Stimulated activated CD4-positive, alpha-beta T cell treated with anti-CD3 and anti-CD28 coated beads, Interleukin-2, amount 100 ng/mL, for 48 hours (primary cell): Measurements from ENCODE around the gene LYSET.
"Not testable (repeated sequence)": the region's sequence is repeated elsewhere in the genome, so short reads cannot be mapped to it uniquely, and the experiment has no call there.

Experiments used
- DNase-seq, 2 donors: peaks; one replicate each; pipeline ENCODE4 v3.0.0-alpha.2; 2020

Gene LYSET, protein sequence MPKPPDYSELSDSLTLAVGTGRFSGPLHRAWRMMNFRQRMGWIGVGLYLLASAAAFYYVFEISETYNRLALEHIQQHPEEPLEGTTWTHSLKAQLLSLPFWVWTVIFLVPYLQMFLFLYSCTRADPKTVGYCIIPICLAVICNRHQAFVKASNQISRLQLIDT

DNA sequence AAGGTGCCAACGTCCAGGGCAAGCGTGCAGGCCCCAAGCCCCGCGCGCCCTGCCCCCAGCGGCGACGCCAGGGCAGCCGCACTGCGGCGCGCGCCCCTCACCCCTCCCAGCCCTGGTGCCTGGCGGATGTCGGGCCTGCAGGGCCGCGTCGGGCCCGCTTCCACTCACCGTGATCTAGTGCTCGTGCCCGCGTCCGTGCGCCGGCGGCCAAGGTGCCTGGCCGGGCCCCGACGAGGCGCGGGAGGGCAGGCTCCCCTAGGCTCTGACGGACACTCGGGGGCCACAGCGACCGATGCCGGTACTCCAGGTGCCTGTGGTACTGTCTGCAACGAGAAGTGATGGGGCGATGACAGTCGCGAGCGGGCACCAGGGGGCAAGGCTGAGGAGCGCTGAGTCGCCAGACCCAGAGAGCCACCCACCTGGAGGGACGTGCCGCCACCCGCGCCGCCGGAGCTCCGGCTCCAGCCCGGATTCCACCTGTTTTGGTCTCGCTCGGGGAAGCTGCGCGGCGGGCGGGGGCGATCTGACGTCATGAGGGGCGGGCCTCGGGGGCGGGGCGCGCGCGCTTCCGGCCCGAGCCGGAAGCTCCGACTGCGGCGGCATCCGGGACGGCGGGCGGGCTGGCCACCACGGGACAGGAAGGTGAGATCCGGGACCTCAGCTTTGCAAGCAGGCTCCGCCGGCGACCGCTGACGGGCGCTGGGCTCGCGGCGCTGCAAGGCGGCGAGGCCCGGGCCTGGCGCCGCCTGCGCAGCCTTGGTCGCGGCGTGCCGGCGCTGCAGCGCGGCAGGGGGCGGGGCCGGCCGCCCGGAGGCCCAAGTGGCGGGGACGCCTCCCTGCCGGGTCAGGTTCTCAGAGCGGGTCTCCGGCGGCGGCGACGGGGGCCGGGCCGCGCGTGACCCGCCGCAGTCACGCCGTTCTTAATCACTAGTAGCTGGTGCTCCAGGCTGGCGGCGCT, at the start of gene LYSET, which contains the start of gene MOAP1:
TSS of gene LYSET (plus strand) at position 927 of the 958 bp plus-strand sequence. CDS start 89 bp downstream, outside the sequence.
TSS of gene MOAP1 (minus strand) at position 507 of the 958 bp plus-strand sequence. CDS start 655 bp downstream, outside the sequence.
- peak; percentile 82 to 86 for DNase-seq

DNA sequence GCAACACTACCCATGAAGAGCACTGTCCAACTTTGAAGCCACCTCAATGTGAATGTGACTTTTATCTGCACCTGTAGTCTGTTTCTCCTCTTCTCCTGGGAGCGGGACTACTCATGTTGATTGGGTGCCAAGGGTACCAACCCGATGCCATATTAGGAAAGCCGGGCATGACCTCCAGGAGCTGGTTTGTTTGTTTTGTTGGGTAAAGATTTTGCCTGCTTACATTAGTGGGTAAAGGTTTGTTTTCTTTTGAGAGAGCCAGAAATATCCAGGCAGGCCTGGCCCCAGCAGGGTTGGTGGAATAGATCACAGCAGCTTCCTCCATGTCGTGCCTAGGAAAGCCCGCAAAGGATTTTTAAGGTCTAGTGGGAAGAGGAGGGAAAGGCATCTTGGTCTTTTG, 49.7 kb upstream of the LYSET start:
- DNase-seq = no peak

DNA sequence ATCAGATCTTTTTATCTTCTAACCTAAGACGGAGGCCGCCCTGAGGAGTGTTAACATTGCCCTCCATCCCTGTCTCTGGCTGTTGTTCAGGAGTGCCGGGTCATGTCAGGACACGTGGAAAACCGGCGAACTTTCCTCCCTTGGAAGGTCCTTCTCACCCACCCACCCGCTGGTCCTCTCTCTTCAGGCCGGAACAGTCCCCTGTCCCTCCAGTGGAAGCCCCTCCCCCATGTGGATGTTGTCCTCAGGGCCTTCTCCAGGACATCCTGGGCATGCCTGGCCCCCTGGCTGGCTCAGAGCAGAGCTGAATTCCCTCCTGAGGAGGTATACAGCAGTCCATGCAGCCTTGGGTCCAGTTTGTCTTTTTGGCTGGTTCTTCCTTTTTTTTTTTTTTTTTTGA, 49.1 kb upstream of the LYSET start:
- DNase-seq = no peak

DNA sequence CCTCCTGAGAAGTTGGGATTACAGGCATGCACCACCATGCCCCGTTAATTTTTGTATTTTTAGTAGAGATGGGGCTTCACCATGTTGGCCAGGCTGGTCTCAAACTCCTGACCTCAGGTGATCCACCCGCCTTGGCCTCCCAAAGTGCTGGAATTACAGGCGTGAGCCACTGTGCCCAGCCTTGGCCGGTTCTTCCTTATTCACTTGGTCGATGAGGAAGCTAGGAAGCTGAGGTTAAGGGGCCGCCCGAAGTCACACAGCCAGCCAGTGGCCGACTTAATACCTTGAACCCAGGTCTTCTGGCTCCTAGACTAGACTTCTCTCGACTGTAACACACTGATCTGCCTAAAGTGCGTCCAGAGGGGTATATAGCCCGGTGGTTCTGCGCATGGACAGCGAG, 48.6 kb upstream of the LYSET start:
- not testable (repeated sequence) for DNase-seq

DNA sequence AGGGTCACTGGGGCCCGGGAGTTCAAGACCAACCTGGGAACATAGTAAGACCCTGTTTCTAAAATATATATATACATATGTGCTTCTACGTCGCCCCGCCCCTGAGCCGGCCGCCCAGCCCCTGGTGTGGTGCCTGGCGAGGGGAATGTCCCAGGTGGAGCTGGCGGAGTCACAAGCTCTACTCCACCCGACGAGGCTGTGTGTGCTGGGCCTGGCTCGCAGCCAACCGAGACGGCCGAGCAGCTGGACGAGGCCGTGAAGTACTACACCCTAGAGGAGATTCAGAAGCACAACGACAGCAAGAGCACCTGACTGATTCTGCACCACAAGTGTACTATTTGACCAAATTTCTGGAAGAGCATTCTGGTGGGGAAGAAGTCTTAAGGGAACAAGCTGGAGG, 47.3 kb upstream of the LYSET start:
- DNase-seq = no peak

DNA sequence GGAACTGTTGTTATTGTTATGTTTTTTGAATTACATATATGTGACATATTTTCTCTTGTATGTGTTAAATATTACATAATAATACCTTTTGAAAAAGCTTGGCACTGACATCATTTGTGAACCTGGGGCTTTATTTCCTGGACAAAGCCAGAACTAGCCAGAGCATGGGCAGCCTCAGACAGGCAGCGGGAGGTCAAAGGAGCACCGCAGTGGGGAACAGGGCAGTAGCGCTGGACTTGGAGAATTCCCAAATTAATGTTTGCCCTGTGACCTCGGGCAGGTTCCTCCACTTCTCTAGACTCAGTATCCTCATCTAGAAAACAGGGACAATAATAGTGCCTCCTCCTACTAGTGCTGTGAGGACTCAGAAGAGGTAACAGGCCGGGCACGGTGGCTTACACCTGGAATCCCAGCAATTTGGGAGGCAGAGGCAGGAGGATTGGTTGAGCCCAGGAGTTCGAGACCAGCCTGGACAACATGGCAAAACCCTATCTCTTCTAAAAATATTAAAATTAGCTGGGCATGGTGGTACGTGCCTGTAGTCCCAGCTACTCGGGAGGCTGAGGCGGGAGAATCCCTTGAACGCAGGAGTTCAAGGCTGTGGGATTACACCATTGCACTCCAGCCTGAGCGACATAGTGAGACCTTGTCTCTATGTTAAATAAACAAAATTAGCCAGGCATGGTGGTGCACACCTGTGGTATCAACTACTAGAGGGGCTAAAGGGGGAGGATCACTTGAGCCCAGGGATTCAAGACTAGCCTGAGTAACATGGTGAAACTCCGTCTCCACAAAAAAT, 42.1 kb upstream of the LYSET start:
- no peak for DNase-seq

DNA sequence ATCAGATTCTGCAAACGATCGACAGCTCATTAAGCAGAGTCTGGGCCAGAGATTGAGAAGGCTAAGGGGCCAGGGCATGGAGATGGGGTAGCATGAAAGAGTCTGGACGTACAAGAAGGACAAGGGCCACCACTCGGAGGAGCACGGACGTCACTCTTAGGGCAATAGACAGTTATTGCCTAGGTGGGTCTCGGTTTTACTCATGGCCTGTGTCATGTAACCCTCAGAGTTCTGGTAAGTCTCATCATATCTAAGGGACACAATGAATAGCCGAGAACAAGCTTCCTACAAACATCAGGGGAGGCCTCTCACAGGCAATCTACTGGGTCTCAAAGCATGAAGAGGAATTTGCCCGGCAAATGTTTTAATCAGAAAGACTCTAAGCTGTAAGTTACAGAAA, 39.0 kb upstream of the LYSET start:
- DNase-seq = no peak

DNA sequence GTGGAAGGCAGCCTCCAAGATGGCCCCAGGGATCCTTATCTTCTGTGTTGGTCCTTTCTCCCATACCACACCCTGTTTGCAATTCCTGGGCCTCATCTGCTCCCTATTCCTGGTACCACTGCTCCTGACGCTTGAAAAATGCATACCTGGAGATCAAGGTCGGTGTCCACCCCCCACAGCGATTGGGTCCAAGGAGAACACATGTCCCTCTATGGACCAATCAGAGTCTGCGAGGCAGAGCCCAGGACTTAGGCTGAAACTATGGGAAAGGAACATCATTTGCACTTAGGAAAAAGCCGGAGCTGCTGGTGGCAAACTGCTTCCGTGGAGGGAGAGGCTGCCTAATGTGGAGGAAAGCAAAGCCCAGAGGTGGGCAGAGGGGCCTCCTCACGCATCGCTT, 36.1 kb upstream of the LYSET start:
- no peak for DNase-seq

DNA sequence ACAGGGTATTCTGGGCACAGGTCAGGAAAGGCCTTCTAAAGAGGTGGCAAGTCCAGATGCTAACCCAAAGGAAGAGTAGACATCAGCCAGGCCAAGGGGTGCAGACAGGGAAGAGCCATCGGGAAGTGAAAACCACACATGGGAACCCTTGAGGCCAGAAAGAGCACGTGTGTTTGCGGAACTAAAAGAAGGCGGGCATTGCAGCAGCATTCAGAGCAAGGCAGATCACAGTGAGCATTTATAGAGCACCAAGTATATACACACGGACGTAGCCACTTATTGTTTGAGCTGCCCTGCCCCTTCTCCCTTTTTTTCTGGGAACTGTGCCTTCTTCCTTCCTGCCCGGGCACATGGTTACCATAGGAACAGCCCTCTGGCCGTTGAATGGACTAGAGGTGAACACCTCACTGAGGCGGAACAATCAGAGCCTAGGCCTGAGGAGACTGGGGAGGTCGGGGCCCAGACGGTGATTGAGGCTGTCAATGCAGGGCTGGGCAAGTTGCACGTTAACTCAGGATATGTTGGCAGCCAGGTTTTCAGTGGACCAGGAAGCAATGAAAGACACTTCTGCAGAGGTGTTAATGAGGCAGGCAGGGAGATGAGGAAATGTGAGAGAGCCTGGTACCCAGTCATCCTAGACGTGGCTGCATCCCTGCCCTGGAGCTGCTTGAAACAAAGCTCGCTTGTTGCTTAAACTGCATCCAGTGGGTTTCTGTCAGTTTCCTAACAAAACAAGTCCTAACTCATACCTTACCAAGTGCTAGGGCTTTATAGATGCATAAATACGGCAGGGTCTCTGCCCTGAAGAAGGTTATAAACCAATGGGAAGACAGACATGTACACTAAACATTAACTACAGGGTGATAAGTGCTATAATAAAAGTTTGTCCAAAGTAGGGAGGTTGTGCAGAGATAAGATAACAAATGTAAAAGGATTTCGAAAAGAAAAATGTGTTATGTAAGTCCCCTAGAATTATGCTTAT, 34.6 kb upstream of the LYSET start:
- no peak for DNase-seq

DNA sequence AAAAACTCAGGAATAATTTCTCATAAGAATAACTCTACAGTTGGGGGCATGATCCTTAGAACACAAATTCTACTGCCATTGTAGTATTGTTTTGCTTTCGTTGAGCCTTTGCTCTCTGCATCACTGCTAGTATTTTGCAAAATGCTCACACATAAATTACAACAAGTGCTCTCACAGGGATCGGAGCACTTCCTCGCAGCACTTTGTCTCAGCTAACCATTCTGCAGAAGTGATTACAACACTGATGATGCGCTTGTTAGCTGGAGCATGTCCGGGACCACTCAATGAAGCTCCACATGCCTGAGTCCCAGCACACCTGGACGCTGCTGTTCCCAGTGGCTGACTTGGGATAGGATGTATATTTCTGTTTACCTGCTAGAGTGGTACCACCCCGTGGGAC, 32.0 kb upstream of the LYSET start:
- DNase-seq = no peak

DNA sequence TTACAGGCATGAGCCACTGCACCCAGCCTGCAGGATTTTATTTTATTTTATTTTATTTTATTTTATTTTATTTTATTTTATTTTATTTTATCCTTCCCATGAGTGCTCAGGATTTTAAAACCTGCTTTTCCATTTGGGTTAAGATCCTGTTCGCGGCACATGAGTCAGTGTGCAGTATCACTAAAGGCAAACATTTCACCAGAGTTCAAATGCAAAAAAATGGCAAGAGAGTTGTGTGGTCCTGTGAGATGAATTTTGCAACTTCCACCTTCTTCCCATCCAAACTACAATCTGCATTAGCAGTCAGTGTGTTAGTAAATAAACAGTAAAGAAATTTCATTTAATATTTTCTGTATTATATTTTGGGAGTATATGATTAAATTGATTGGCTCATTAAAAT, 29.4 kb upstream of the LYSET start:
- no peak for DNase-seq

DNA sequence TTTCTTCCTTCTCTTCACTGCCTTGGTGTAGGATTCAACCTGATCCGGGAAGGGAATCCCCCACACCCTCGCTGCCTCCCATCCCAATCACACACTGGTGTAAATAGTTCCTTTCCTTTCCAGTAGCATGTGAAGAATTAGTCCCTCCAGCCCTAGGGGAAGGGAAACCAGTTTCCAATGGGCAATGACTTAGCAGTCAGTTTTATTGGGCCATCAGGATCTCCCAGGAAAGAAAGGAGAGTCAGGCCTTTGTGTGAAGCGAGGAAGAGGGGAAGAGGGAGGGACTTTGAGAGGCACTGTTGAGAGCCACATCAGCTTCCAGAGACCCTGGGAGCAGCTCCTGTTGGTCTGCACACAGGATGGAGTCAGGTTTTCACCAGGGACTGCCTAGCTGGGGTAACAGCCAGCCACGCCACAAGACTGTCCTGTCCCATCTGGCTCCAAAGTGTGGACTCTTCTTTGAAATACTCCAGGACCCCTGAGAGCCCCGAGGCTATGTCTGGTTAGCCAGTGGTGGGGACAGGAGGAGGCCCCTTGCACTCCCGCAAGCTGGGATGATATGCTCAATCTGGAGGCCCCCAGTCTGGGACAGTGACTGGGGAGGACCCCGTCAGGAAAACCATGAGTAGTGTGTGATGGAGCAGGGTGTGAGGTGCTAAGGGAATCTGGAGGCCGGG, 28.3 kb upstream of the LYSET start:
- no peak for DNase-seq

DNA sequence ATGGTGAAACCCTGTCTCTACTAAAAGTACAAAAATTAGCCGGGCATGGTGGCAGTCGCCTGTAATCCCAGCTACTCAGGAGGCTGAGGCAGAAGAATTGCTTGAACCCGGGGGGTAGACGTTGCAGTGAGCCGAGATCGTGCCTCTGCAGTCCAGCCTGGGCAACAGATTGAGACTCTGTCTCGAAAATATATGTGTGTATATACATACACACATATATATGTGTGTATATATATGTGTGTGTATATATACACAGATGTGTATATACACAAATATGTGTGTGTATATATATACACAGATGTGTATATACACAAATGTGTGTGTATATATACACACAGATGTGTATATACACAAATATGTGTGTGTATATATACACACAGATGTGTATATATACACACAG, 26.8 kb upstream of the LYSET start:
- DNase-seq = not testable (repeated sequence)

DNA sequence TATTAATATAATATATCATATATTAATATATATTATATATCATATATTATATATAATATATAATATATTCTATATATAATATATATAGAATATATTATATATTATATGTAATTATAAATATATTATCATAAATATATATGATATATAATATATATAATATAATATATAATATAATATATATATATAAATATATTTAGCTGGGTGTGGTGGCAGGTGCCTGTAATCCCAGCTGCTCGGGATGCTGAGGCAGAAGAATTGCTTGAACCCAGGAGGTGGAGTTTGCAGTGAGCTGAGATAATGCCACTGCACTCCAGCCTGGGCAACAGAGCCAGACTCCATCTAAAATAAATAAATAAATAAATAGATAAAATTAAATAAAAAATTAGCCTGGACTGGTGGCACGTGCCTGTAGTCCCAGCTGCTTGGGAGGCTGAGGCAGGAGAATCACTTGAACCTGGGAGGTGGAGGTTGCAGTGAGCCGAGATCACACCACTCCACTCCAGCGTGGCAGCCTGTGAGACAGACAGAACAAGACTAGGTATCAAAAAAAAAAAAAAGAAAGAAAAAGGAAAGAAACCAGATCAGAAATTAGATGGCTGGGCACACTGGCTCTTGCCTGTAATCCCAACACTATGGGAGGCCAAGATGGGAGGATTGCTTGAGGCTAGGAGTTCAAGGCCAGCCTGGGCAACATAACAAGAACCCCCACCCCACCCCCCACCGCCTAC, 25.3 kb upstream of the LYSET start:
- not testable (repeated sequence) for DNase-seq

DNA sequence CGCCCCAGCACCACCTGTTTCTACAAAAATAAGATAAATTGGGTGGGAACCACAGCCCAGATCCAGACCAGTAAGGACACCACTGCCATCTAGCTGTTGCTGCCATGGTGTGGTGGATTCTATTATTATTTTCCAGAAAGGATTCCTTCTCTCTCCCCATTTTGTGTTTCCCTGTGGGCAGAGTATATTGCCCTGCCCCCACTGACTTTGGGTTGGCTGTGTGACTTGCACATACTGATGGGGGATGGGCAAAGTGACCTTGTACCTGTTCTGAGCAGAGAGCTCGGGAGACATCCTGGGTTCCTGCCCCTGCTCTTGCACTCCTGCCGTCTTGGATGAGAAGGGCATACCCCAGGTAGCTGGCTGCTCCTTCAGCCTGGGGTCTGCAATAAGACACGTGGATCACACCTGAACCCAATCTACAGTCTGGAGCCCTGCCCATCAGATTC, 24.7 kb upstream of the LYSET start:
- no peak for DNase-seq

DNA sequence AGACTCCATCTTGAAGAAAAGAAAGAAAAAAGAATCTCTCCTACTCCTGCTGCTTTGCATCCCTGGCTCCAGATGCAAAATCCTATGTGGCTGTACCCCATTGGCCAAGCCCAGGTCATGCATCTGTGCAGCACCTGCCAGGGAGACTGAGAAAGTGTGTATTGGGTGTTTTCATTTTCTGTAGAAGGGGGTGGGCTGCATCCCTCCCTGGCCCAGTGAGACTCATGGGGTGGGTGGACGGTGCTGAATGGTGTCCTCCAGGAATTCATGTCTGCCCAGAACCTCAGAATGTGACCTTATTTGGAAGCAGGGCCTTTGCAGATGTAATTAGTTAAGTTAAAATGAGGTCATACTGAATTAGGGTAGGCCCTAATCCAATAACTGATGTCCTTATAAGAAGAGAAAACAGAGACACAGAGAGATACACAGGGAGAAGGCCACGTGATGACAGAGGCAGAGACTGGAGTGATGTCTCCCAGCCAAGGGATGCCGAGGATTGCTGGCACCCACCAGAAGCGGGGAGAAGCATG, 23.6 kb upstream of the LYSET start:
- DNase-seq = no peak

DNA sequence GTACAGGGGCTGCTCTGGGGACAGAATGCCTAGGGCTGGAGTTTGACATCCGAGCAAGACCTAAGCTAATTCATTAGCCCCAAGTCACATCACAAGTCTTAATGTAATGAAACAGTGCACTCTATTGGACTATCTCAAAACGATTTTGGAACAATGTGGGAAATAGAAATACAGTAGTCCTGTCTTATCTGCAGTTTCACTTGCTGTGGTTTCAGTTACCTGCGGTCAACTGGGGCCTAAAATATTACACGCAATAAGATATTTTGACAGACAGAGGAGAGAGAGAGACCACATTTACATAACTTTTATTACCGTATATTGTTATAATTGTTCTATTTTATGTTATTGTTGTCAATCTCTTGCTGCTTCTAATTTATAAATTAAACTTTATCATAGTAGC, 21.6 kb upstream of the LYSET start:
- DNase-seq = no peak

DNA sequence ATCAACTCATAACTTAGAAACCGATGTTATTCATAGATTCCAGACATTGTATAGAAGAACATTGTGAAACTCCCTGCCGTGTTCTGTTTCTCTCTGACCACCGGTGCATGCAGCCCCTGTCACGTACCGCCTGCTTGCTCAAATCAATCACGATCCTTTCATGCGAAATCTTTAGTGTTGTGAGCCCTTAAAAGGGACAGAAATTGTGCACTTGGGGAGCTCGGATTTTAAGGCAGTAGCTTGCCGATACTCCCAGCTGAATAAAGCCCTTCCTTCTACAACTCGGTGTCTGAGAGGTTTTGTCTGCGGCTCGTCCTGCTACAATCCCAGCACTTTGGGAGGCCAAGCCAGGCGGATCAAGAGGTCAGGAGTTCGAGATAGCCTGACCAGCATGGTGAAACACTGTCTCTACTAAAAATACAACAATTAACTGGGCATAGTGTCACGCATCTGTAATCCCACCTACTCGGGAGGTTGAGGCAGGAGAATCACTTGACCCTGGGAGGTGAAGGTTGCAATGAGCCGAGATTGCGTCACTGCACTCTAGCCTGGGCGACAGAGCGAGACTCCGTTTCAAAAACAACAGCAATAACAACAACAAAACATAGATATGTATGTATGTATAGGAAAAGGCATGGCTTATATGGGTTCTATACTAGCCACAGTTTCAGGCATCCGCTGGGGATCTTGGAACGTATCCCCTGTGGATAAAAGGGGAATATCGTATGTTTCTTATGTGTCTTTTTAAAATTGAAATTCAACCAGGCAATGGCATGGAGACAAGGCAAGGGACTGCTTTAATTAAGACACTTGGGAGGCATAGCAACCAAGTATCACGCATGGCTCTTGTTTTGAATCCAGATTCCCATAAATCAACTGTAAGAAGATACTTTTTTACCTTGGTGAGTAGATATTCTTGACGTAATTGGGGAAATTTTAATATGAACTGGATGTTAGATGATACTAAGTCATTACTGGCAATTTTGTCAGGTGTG, 19.5 kb upstream of the LYSET start:
- not testable (repeated sequence) for DNase-seq

DNA sequence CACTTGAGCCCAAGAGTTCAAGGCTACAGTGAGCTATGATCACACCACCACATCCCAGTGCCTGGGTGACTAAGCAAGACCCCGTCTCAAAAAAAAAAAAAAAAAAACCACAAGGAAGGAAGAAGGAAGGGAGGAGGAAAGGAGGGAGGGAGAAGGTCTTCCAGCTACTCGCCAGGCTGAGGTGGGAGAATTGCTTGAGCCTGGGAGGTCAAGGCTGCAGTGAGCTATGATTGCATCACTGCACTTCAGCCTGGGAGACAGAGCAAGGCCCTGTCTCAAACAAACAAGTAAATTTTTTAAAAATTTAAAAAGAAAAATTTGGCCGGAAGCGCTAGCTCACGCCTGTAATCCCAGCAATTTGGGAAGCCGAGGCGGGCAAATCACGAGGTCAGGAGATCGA, 16.5 kb upstream of the LYSET start:
- not testable (repeated sequence) for DNase-seq
